Small intestine (tissue), 7 donors: ENCODE results near the gene MAP2K7. TPM values are rescaled to one million over a fixed set of nuclear protein-coding genes. Genes with fewer than 3 reads are reported as not detected.

Experiments
- DNase-seq, 2 donors: peaks; one replicate each; pipeline versions ENCODE4 v3.0.0 to v3.0.0-alpha.2; 2013
- FAIRE-seq: peaks from 2 replicates; lab custom pipeline; 2012; peaks lifted over from hg19 to GRCh38; lab: Jason Lieb, UNC
- H3K27ac ChIP-seq, 3 donors: one replicate each; pipeline ENCODE4 v1.5.1; 2013; ENCODE audit warnings: low read length in 2 of 3, mild to moderate bottlenecking in 2 of 3, control low read depth in 1 of 3, inconsistent platforms in 1 of 3, low read depth in 1 of 3, moderate library complexity in 1 of 3
- H3K27me3 ChIP-seq, 3 donors: one replicate each; pipeline ENCODE4 v1.6.1; 2013; ENCODE audit warnings: low read length in 3 of 3, inconsistent platforms in 1 of 3; ENCODE audit not compliant: control insufficient read depth in 3 of 3, insufficient read depth in 3 of 3
- H3K36me3 ChIP-seq, 3 donors: one replicate each; pipeline ENCODE4 v1.6.1; 2013; ENCODE audit warnings: low read length in 3 of 3, inconsistent platforms in 1 of 3, low read depth in 1 of 3, mild to moderate bottlenecking in 1 of 3, moderate library complexity in 1 of 3; ENCODE audit not compliant: control insufficient read depth in 3 of 3, insufficient read depth in 2 of 3
- H3K4me1 ChIP-seq, 3 donors: one replicate each; pipeline ENCODE4 v1.6.1; 2013; ENCODE audit warnings: low read length in 2 of 3, inconsistent platforms in 1 of 3, low read depth in 1 of 3, mild to moderate bottlenecking in 1 of 3, moderate library complexity in 1 of 3; ENCODE audit not compliant: control insufficient read depth in 3 of 3, insufficient read depth in 2 of 3
- H3K4me3 ChIP-seq, 3 donors: one replicate each; pipeline ENCODE4 v1.5.1; 2013; ENCODE audit warnings: low read length in 3 of 3, control low read depth in 1 of 3, inconsistent platforms in 1 of 3, low read depth in 1 of 3, mild to moderate bottlenecking in 1 of 3, moderate library complexity in 1 of 3
- H3K9me3 ChIP-seq, 2 donors: one replicate each; pipeline ENCODE4 v1.6.1; 2013; ENCODE audit warnings: low read depth in 1 of 2, low read length in 1 of 2; ENCODE audit not compliant: control insufficient read depth in 2 of 2, insufficient read depth in 1 of 2
- WGBS, 3 donors: extraction: QIAGEN DNeasy Blood & Tissue Kit; methylation state at CpG; one replicate each; pipeline ENCODE4 v1.1.7; 2013; 5-methylcytosine and 5-hydroxymethylcytosine counted together
- polyA plus RNA-seq, 4 donors: library from polyadenylated mRNA; stranded (reverse) in 3 of 4; unstranded in 1 of 4; fragments of 200-250 nt in 3 of 4; fragments of 120-200 nt in 1 of 4; gene quantifications; one replicate each; pipeline versions ENCODE4 v1.2.1 to v1.2.3, GENCODE V29; 2013
- donor health status: healthy with polysubstance abuse.
- donor health status: control.
- donor health status: control.
- donor health status: Bipolar disorder and iron deficiency.
- donor health status: healthy.

The MAP2K7 gene
- polyA plus RNA-seq, 4 donors = 17.3 to 27.5 (median 21.6) TPM

DNA sequence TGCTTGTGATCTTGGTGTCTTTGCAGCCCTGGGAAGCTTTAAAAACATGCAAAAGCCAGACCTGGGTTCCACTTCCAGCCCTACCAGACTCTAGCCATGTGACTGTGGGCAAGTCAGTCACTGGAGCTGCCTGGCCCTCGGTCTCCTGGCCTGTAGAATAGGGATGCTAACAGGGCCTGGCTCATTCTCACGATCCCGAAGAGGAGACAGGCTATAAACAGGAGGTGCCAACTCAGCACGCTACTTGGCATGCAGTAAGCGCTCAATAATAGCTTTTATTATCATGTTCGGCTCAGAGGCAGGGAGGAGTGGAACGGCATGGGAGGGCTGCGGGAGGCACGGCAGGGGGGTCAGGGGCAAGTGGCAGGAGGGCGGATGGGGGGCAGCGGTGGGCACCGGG, 20.6 kb downstream of the MAP2K7 start:
- Histone ChIP-seq H3K9me3 (no peaks in the 10 kb centered on the region), H3K4me3 (no peak overlapping the region), H3K27me3 (peaks cover 0 to 5% (median 0%) of the 10 kb centered on the region in 3 donors), H3K36me3 (peaks cover 4 to 52% (median 8%) of the 10 kb centered on the region in 3 donors), H3K27ac (no peak overlapping the region), H3K4me1 (peaks cover 0 to 30% (median 5%) of the 10 kb centered on the region in 3 donors)
- FAIRE-seq = no peak
- DNase-seq = no peak
- 58 to 80% (median 74%) methylated on average over 11 to 12 of the region's 12 CpGs for WGBS, 3 donors

DNA sequence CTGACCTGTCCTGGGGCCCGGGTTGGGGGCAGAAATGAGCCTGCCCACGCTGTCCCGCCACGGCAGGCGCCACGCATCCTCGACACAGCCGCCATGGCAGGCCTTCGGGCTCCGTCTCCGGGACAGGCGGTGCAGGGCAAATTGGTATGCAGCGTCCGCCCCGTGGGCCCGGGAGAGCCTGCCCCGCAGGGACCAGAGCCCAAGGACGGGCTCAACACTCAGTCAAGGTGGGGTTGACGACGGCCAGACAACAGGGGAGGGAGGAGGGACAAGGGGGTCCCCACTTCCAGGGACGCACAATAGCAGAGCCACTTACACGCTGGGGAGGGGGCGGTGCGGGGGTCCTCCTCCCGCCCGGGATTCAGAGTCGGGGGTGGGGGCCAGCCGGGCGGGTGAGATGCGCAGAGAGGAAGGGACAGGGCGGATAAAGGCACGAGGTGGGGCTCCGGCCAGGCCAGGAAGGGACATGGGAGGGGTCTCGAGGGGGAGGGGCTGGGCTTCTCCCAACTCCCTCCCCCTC, 21.0 kb downstream of the MAP2K7 start:
- FAIRE-seq (no peak), DNase-seq (no peak)
- Histone ChIP-seq H3K4me3 (peak overlapping the region in 1 of 3 donors; percentile 50), H3K36me3 (peaks cover 4 to 56% (median 8%) of the 10 kb centered on the region in 3 donors), H3K9me3 (no peaks in the 10 kb centered on the region), H3K4me1 (peaks cover 0 to 26% (median 5%) of the 10 kb centered on the region in 3 donors), H3K27me3 (peaks cover 0 to 2% (median 0%) of the 10 kb centered on the region in 3 donors), H3K27ac (no peak overlapping the region)
- WGBS, 3 donors = 47 to 49% (median 49%) methylated on average over 17 to 34 of the region's 34 CpGs

DNA sequence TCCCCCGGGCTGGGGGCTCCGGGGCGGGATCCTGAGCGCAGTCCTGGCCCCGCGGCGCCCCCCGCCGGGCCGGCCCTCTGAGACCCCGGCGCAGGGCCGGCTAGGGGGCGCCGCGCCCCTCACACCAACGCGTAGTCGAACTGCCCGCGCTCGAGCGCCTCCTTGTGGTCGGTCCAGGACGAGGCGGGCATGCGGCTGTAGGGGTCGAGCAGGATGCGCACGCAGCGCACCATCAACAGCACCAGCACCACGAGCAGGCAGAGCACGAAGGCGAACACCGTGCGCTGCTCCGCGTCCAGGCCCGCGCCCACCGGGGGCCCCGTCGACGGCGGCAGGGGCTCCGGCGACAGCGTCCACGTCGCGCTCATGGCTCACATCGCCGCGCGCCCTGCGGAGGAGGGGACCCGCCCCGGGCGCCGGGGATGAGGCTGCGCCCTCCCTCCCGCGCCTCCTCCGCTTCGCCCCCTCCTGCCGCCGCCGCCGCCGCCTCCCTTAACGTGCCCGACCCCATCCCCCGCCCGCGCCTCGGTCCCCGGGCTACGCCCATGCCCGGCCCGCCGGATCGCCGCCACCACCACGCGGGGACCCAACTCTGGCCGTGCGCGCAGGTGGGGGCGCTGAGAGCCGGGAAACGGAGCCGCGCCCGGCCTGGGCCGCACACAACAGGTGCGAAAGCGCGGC, 21.6 kb downstream of the MAP2K7 start:
- DNase-seq = peak; percentile 36 to 80
- peak overlapping the region in 2 of 3 donors; percentile 22 to 50 for H3K4me3 ChIP-seq
- no peak overlapping the region for H3K27ac ChIP-seq
- no peaks in the 10 kb centered on the region for H3K9me3 ChIP-seq
- 1% methylated on average over 28 to 98 of the region's 98 CpGs for WGBS, 3 donors
- H3K36me3 ChIP-seq = peaks cover 4 to 61% (median 8%) of the 10 kb centered on the region in 3 donors
- H3K4me1 ChIP-seq = peaks cover 0 to 22% (median 5%) of the 10 kb centered on the region in 3 donors
- no peak for FAIRE-seq
- H3K27me3 ChIP-seq = no peaks in the 10 kb centered on the region

DNA sequence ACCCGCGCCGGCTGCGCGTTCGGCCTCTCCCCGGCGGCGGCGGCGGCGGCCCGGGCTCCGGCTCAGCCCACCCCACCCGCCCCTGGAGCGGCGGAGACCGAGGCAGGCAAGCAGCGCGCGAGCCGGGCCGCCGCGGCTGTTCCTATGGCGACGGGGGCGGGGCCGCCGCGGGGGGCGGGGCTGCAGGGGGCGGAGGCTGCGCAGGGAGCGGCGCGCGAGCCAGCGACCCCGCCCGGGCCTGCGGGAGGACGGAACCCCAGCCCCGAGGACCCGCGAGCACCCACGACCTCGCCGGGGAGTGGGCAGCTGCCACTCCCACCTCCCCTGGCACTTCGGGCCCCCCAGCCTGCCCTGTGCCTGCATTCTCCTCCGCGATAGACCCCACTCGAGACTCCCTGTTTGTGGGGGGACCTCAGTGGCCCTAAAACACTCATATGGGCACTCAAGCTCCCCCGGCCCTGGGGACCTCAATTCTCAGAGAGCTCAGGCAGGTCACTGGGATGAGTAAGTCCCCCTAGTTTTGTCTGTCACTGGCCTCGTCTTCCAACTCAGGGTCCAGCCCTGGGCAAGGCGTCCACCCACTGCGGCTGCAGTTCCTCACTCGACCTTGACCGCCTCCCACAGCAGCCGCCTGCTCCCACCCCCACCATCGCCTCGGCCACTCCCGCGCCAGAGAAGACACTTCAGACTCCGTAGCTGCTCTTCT, 22.5 kb downstream of the MAP2K7 start, which contains the start of gene CTXN1:
TSS of gene CTXN1 (minus strand) at position 115 of the 706 bp plus-strand sequence. CDS start 597 bp downstream, outside the sequence.
- no peaks in the 10 kb centered on the region for H3K27me3 ChIP-seq
- H3K36me3 ChIP-seq = peaks cover 4 to 69% (median 8%) of the 10 kb centered on the region in 3 donors
- H3K27ac ChIP-seq = no peak within 1 kb of the TSS
- peak; percentile 44 to 73 for DNase-seq
- peak within 1 kb of the TSS; percentile 22 to 50 (median 42) for H3K4me3 ChIP-seq
- FAIRE-seq = no peak
- H3K4me1 ChIP-seq = peaks cover 0 to 18% (median 3%) of the 10 kb centered on the region in 3 donors
- WGBS, 3 donors = 10 to 31% (median 30%) methylated on average over 26 to 65 of the region's 65 CpGs
- H3K9me3 ChIP-seq = no peaks in the 10 kb centered on the region

DNA sequence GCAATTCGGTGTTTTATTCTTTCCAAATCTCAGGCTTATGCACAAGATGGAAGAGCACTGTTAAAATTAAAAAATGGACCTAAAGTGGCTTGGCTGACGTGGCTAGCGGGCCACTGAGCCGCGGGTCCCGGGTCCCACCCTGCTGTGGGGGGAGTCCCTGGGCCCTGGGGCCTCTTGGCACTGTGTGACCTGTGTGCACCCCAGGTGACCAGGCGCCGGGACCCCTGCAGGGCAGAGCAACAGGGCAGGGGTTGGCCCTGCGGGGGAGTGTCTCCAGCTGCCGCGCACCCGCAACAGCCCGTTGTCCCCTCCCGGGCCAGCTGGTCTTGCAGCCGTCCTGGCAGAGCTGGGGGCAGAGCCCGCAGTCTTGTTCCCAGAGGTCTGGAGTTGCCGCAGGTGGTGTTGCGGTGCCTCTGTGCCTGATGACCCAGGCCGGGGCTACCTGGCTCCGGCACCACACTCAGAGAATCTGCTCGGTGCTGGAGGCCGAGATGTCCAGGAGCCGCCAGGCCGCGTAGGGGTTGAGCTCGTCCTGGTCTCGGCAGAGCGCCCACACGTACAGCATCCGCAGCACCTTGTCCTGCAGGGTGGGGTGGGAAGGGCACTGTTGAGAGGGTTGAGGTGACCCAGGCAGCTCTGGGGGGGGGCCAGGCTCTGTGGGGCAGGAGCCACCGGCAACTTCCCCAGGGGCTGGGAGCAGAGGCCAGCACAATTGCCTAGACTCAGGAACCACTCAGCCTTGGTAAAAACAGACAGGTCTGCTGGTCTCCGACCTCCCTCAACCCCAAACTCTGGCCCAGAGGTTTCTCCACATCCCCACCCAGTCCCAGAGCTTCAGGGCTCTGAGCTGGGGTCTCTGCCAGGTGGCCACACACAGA, 23.3 kb downstream of the MAP2K7 start:
- DNase-seq (no peak), FAIRE-seq (no peak)
- H3K9me3 ChIP-seq = no peaks in the 10 kb centered on the region
- peaks cover 8 to 70% (median 9%) of the 10 kb centered on the region in 3 donors for H3K36me3 ChIP-seq
- no peaks in the 10 kb centered on the region for H3K27me3 ChIP-seq
- WGBS, 3 donors = 79 to 90% (median 85%) methylated on average over 32 of the region's 32 CpGs
- peaks cover 0 to 10% (median 0%) of the 10 kb centered on the region in 3 donors for H3K4me1 ChIP-seq
- no peak overlapping the region for H3K27ac ChIP-seq
- H3K4me3 ChIP-seq = no peak overlapping the region

DNA sequence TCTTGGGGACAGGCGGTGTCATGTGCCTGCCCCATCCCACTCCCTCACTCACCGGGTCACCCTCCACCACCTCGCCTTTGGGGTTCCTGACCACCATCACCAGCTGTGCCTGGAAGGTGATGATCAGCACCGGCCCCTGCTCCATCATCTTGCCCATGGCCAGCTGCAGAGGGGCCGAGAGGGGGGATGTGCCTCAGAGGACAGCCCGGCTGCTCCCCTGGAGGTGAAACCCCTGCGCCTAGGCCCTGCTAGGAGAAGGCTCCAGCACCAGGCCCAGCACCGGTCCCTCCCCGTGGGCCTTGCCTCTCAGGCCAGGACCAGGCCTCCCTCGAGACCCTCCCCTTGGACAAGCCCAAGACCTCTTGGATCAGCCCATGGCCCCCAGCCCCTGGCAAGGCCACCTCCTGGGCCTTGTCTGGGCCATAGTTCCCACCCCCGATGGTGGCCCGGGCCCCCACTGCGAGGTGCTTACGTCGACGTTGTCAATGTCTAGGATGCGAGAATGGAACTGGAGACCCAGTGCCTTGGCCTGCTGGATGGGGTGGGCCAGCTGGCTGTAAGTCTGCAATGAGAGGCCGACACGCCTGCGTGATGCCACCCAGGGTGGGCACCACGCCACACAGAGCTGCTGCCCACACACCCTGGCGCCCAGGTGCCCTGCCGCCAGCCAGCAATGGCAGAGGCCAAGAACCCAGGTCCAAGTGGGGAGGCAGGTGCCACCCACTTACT, 24.1 kb downstream of the MAP2K7 start:
- DNase-seq (no peak), FAIRE-seq (no peak)
- Histone ChIP-seq H3K27me3 (no peaks in the 10 kb centered on the region), H3K9me3 (no peaks in the 10 kb centered on the region), H3K4me3 (no peak overlapping the region), H3K36me3 (peaks cover 2 to 70% (median 14%) of the 10 kb centered on the region in 3 donors), H3K4me1 (peaks cover 0 to 10% (median 0%) of the 10 kb centered on the region in 3 donors), H3K27ac (no peak overlapping the region)
- 91 to 93% (median 93%) methylated on average over 22 to 23 of the region's 23 CpGs for WGBS, 3 donors

DNA sequence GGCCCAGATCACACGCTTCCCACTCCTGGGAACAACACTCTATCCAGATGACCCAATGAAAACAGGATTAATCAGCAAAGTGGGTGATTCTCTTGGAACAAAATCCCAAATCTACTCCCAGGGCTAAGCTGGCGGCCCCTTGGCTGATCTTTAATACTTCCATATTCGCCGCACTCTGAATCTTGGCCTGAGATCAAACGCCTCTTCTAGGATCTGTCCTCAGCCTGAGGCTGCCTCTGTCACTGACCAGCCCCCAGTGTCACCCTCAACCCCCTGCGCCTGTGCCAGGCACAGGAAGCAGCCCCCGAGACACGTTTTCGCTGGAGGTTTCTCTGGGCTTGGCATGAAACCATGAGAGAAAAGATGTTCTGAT, 24.6 kb downstream of the MAP2K7 start:
- DNase-seq = no peak
- Histone ChIP-seq H3K36me3 (peaks cover 2 to 70% (median 16%) of the 10 kb centered on the region in 3 donors), H3K4me1 (peaks cover 0 to 10% (median 0%) of the 10 kb centered on the region in 3 donors), H3K27ac (peak overlapping the region in 1 of 3 donors; percentile 31), H3K4me3 (no peak overlapping the region), H3K9me3 (no peaks in the 10 kb centered on the region), H3K27me3 (no peaks in the 10 kb centered on the region)
- no peak for FAIRE-seq
- 79 to 86% (median 84%) methylated on average over 9 of the region's 9 CpGs for WGBS, 3 donors
